GM12878 (cell line): ENCODE data around the gene PALD1. TPM values are rescaled to one million over a fixed set of nuclear protein-coding genes. Genes with fewer than 3 reads are reported as not detected.

Source experiments
- ATAC-seq: fragments of 200-7000 bp; cut with Tn5 transposase; 3 replicates; pipeline ENCODE4 v1.9.1; 2020; ENCODE audit warnings: mild to moderate bottlenecking, moderate library complexity
- BruUV-seq: library from RNA; stranded (reverse); fragments of 400-500 nt; replicated peaks from 2 replicates; lab custom pipeline; 2021; lab: Mats Ljungman, UMichigan
- CTCF ChIA-PET: fragments of 300-600 bp; sonication (Branson Sonifier 250); formaldehyde crosslinking; extraction: SDS; loops from one replicate; lab custom pipeline; 2021; ENCODE audit warnings: inconsistent platforms; lab: Yijun Ruan, JAX
- POLR2A ChIA-PET: fragments of 350-600 bp; formaldehyde crosslinking; extraction: SDS; loops from one replicate; lab custom pipeline; 2021; ENCODE audit warnings: inconsistent platforms; lab: Charles Lee
- RAD21 ChIA-PET: fragments of 300-600 bp; sonication (Branson Sonifier 250); formaldehyde crosslinking; loops from one replicate; lab custom pipeline; 2023; ENCODE audit warnings: antibody characterized with exemption; ENCODE audit not compliant: unreplicated experiment; lab: Charles Lee
- SMC1A ChIA-PET: fragments of 300-600 bp; sonication (Branson Sonifier 250); formaldehyde crosslinking; loops from one replicate; lab custom pipeline; 2023; ENCODE audit not compliant: unreplicated experiment, uncharacterized antibody; lab: Charles Lee
- DNase-seq: peaks from one replicate; pipeline ENCODE4 v3.0.0-alpha.2; 2011; ENCODE audit warnings: low read depth, low spot score
- FAIRE-seq: peaks from 3 replicates; lab custom pipeline; 2011; peaks lifted over from hg19 to GRCh38; lab: Jason Lieb, UNC
- H2AFZ ChIP-seq: 2 replicates; pipeline ENCODE4 v1.6.0; 2011; ENCODE audit warnings: low read depth, low read length, control low read depth; ENCODE audit not compliant: control insufficient read depth
- H3K27ac ChIP-seq: 2 replicates; pipeline ENCODE4 v1.5.1; 2011; ENCODE audit warnings: control low read depth; ENCODE audit not compliant: control insufficient read depth, insufficient read depth
- H3K27me3 ChIP-seq, 2 experiments: replicated peaks in 1 of 2; 2 replicates each; pipeline versions ENCODE4 v1.6.0 to v1.6.1; 2011; ENCODE audit warnings: low read length in 1 of 2; ENCODE audit not compliant: control insufficient read depth in 2 of 2, insufficient read depth in 2 of 2
- H3K36me3 ChIP-seq, 2 experiments: 2 replicates each; pipeline ENCODE4 v1.5.1; 2011; ENCODE audit warnings: low read length in 1 of 2; ENCODE audit not compliant: control insufficient read depth in 2 of 2, insufficient read depth in 2 of 2
- H3K4me1 ChIP-seq: 2 replicates; pipeline ENCODE4 v1.6.1; 2011; ENCODE audit warnings: mild to moderate bottlenecking, low read length, moderate library complexity, mixed read lengths; ENCODE audit not compliant: control insufficient read depth, insufficient read depth
- H3K4me2 ChIP-seq: 2 replicates; pipeline ENCODE4 v1.6.0; 2011; ENCODE audit warnings: control low read depth; ENCODE audit not compliant: control insufficient read depth, insufficient read depth
- H3K4me3 ChIP-seq: fragments of 200-600 bp; sonication (generic); 2 replicates; pipeline ENCODE4 v1.5.1; 2016
- H3K79me2 ChIP-seq: 2 replicates; pipeline ENCODE4 v1.6.0; 2011; ENCODE audit warnings: low read length; ENCODE audit not compliant: control insufficient read depth, insufficient read depth
- H3K9ac ChIP-seq: 2 replicates; pipeline ENCODE4 v1.8.0; 2011; ENCODE audit warnings: low read length, control low read depth, mixed read lengths; ENCODE audit not compliant: control insufficient read depth, insufficient read depth
- H3K9me3 ChIP-seq: replicated peaks from 3 replicates; pipeline ENCODE4 v1.5.1; 2011; ENCODE audit warnings: mild to moderate bottlenecking, low read length; ENCODE audit not compliant: control insufficient read depth, insufficient read depth
- H4K20me1 ChIP-seq: 2 replicates; pipeline ENCODE4 v1.6.0; 2011; ENCODE audit not compliant: control insufficient read depth, insufficient read depth
- CREM ChIP-seq: IDR thresholded peaks from 2 replicates; pipeline ENCODE4 v1.6.1; 2014; ENCODE audit warnings: antibody characterized with exemption, low read depth
- LARP7 ChIP-seq: fragments of 450-650 bp; IDR thresholded peaks from 2 replicates; pipeline ENCODE4 v1.6.1; 2017; ENCODE audit warnings: mild to moderate bottlenecking
- WGBS: methylation state at CpG from one replicate; pipeline ENCODE4 v1.1.6; 2016; ENCODE audit warnings: low lambda C conversion rate; ENCODE audit not compliant: insufficient replicate concordance, insufficient coverage; ENCODE audit errors: missing lambda C conversion rate; 5-methylcytosine and 5-hydroxymethylcytosine counted together
- in situ Hi-C: fragments of 300-500 bp; cut with MboI; formaldehyde crosslinking; loops from 9 replicates; pipeline ENCODE4 v1.14.3; 2018; ENCODE audit warnings: mixed read lengths
- intact Hi-C: fragments of 100-400 bp; cut with micrococcal nuclease; formaldehyde crosslinking; loops from one replicate; pipeline ENCODE4 v1.14.2; 2022; ENCODE audit not compliant: unreplicated experiment
- polyA plus RNA-seq, 11 experiments: library from polyadenylated mRNA; depleted of rRNA in 4 of 11; unstranded in 6 of 11; stranded (reverse) in 5 of 11; fragments of >200 nt; fragmentation: Nextera tagmentation in 4 of 11; fragmentation: Illumina TruSeq in 1 of 11; extraction: Ambion mirVana in 4 of 11; extraction: Trizol in 1 of 11; gene quantifications; 1 replicate in 1 of 11; 2 replicates in 10 of 11; pipeline versions ENCODE4 v1.2.1 to v1.2.3, GENCODE V29; 2011 to 2016; ENCODE audit warnings: inconsistent platforms in 2 of 11, missing spikeins in 2 of 11, low read depth in 1 of 11
- total RNA-seq, 4 experiments: library from RNA; depleted of rRNA in 3 of 4; stranded (reverse); fragments of >200 nt in 3 of 4; fragmentation: Illumina TruSeq in 1 of 4; extraction: Trizol in 1 of 4; gene quantifications; 2 replicates each; pipeline versions ENCODE4 v1.2.1 to v1.2.3, GENCODE V29; 2013 to 2021
- TF ChIP-seq, protein P1 (sequence below): fragments of 450-650 bp; IDR thresholded peaks from 2 replicates; pipeline ENCODE4 v1.6.1; 2017; ENCODE audit warnings: mild to moderate bottlenecking, moderate library complexity

PALD1 gene
- total and polyA plus RNA-seq, 10 of the 15 experiments (the other 5 are each of a cell fraction or from before 2014, with no cell fraction given), result 0.43 to 20.9 (median 9.0) TPM

DNA sequence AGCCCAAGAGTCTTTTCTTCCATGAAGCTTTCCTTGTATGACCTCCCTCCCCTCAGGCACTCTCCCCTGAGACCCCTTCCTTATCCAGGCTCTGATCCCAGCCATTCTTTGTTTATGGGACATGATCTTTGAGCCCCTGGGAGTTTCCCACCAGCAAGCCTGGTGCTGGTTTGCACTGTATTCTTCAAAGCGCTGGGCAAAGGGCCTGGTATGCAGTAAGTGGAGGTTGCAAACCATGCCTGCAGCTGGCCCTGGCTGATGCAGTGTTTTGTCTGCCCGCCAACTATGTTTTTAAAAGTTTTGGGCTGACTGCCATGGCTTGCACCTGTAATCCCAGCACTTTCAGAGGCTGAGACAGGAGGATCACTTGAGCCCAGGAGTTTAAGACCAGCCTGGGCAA lies 30.3 kb upstream of the PALD1 start:
- CTCF ChIA-PET, result interaction anchor here (0.6 to 1.6 kb wide), 2 partner anchors 15 to 20 kb away, joined by 3 read pairs; no protein-coding TSS in a partner anchor
- Histone ChIP-seq H3K27me3 (no peaks in the 10 kb centered on the region; a peak in 1 of 4 replicates), H3K4me1 (no peaks in the 10 kb centered on the region), H4K20me1 (no peaks in the 10 kb centered on the region), H3K27ac (no peak overlapping the region), H3K4me2 (no peak overlapping the region), H2AFZ (no peak overlapping the region), H3K9me3 (no peaks in the 10 kb centered on the region), H3K79me2 (no peaks in the 10 kb centered on the region), H3K4me3 (no peak overlapping the region), H3K36me3 (no peaks in the 10 kb centered on the region), H3K9ac (no peak overlapping the region)
- ATAC-seq, result no peak
- 26% methylated on average over 2 of the region's 2 CpGs for WGBS
- DNase-seq, result no peak
- TF ChIP-seq CREM (no peak), LARP7 (no peak)
- TF ChIP-seq, protein P1, sequence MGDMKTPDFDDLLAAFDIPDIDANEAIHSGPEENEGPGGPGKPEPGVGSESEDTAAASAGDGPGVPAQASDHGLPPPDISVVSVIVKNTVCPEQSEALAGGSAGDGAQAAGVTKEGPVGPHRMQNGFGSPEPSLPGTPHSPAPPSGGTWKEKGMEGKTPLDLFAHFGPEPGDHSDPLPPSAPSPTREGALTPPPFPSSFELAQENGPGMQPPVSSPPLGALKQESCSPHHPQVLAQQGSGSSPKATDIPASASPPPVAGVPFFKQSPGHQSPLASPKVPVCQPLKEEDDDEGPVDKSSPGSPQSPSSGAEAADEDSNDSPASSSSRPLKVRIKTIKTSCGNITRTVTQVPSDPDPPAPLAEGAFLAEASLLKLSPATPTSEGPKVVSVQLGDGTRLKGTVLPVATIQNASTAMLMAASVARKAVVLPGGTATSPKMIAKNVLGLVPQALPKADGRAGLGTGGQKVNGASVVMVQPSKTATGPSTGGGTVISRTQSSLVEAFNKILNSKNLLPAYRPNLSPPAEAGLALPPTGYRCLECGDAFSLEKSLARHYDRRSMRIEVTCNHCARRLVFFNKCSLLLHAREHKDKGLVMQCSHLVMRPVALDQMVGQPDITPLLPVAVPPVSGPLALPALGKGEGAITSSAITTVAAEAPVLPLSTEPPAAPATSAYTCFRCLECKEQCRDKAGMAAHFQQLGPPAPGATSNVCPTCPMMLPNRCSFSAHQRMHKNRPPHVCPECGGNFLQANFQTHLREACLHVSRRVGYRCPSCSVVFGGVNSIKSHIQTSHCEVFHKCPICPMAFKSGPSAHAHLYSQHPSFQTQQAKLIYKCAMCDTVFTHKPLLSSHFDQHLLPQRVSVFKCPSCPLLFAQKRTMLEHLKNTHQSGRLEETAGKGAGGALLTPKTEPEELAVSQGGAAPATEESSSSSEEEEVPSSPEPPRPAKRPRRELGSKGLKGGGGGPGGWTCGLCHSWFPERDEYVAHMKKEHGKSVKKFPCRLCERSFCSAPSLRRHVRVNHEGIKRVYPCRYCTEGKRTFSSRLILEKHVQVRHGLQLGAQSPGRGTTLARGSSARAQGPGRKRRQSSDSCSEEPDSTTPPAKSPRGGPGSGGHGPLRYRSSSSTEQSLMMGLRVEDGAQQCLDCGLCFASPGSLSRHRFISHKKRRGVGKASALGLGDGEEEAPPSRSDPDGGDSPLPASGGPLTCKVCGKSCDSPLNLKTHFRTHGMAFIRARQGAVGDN, result no peak
- in situ Hi-C loops, result no loop called here
- BruUV-seq, result no TSS peak
- no peak for FAIRE-seq
- POLR2A ChIA-PET, result no interaction called here
- intact Hi-C loops, result no loop called here
- SMC1A ChIA-PET, result interaction anchor here (0.6 kb wide), 1 partner anchor 12 kb away, joined by 3 read pairs; no protein-coding TSS in a partner anchor
- RAD21 ChIA-PET, result no interaction called here
